WERI-Rb-1 (cell line): ENCODE results near the gene MDN1.
"Not testable (repeated sequence)": the region's sequence is repeated elsewhere in the genome, so short reads cannot be mapped to it uniquely, and the experiment has no call there.

Source experiments
- DNase-seq: peaks from one replicate; pipeline ENCODE4 v3.0.0-alpha.2; 2020
- H3K27ac ChIP-seq: fragments of 250-450 bp; sonication (Bioruptor Pico); 2 replicates; pipeline ENCODE4 v1.5.1; 2020; ENCODE audit warnings: mild to moderate bottlenecking, moderate library complexity
- H3K27me3 ChIP-seq: fragments of 250-450 bp; sonication (Bioruptor Pico); 2 replicates; pipeline ENCODE4 v1.5.1; 2021; ENCODE audit warnings: mild to moderate bottlenecking, low read depth, moderate library complexity; ENCODE audit not compliant: insufficient read depth, severe bottlenecking
- H3K36me3 ChIP-seq: fragments of 250-450 bp; sonication (Bioruptor Pico); 2 replicates; pipeline ENCODE4 v1.5.1; 2020; ENCODE audit warnings: mild to moderate bottlenecking, moderate library complexity
- H3K4me3 ChIP-seq: 2 replicates; pipeline ENCODE4 v1.5.1; 2011; ENCODE audit warnings: low read depth, mild to moderate bottlenecking, control low read depth, low read length
- H3K9me3 ChIP-seq: fragments of 250-450 bp; sonication (Bioruptor Pico); 2 replicates; pipeline ENCODE4 v1.5.1; 2021; ENCODE audit warnings: mild to moderate bottlenecking, moderate library complexity; ENCODE audit not compliant: severe bottlenecking
- CTCF ChIP-seq: IDR thresholded peaks from 2 replicates; pipeline ENCODE4 v1.5.1; 2011; ENCODE audit warnings: low read depth, mild to moderate bottlenecking, control low read depth, inconsistent platforms, low read length

The MDN1 gene

GRCh38 chr6:89858041-89858440 is 38.4 kb upstream of the MDN1 start:
- TF ChIP-seq CTCF: no peak

GRCh38 chr6:89853068-89853467 is 33.5 kb upstream of the MDN1 start:
- H3K4me3 ChIP-seq: no peak overlapping the region
- H3K36me3 ChIP-seq: peaks cover 91% of the 10 kb centered on the region
- H3K27me3 ChIP-seq: no peaks in the 10 kb centered on the region
- DNase-seq: no peak
- no peak for TF ChIP-seq CTCF
- H3K27ac ChIP-seq: no peak overlapping the region
- no peaks in the 10 kb centered on the region for H3K9me3 ChIP-seq

More at GRCh38 chr6:89858041-89858440, 38.4 kb upstream of the MDN1 start:
- DNase-seq: no peak
- Histone ChIP-seq H3K36me3 (peaks cover 95% of the 10 kb centered on the region), H3K27ac (no peak overlapping the region), H3K9me3 (no peaks in the 10 kb centered on the region), H3K27me3 (no peaks in the 10 kb centered on the region), H3K4me3 (no peak overlapping the region)

DNA sequence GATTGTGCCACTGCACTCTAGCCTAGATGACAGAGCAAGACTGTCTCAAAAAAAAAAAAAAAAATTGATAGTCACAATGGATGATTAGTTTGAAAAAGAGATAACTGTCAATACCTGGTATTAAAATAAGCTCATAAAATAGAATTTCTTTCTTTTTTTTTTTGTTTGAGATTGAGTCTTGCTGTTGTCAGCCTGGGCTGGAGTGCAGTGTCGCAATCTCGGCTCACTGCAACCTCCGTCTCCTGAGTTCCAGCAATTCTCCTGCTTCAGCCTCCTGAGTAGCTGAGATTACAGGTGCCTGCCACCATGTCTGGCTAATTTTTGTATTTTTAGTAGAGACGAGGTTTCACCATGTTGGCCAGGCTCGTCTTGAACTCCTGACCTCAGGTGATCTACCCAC is 27.9 kb upstream of the MDN1 start:
- H3K36me3 ChIP-seq: peaks cover 52% of the 10 kb centered on the region
- H3K4me3 ChIP-seq, DNase-seq, H3K27me3 ChIP-seq, H3K9me3 ChIP-seq, H3K27ac ChIP-seq: not testable (repeated sequence)

- DNase-seq: no peak
- Histone ChIP-seq H3K27ac (no peak overlapping the region), H3K4me3 (no peak overlapping the region), H3K9me3 (no peaks in the 10 kb centered on the region), H3K36me3 (peaks cover 26% of the 10 kb centered on the region), H3K27me3 (no peaks in the 10 kb centered on the region)
- TF ChIP-seq CTCF: no peak
Observed at GRCh38 chr6:89843070-89843469, 23.5 kb upstream of the MDN1 start.

DNA sequence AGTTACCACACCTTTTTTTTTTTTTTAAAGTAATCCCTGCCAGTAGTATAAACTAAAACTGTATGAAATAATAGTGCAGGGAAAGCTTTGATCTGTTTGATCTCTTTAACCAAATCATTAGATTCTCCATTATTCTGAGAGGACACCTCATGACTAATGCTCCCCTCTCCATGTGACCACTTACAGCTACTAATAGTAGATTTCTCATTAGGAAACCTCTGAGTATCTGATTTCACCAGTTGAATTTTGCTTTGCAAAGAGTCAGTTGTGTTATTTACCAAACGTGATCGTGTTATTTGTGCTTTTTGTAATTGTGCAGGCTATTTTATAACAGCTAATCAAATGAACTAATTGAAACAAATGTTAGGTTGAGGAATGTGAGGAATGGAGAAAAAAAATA is 22.6 kb upstream of the MDN1 start:
- peaks cover 25% of the 10 kb centered on the region for H3K36me3 ChIP-seq
- no peaks in the 10 kb centered on the region for H3K9me3 ChIP-seq
- no peak for TF ChIP-seq CTCF
- DNase-seq: no peak
- H3K27me3 ChIP-seq: no peaks in the 10 kb centered on the region
- no peak overlapping the region for H3K27ac ChIP-seq
- no peak overlapping the region for H3K4me3 ChIP-seq

DNA sequence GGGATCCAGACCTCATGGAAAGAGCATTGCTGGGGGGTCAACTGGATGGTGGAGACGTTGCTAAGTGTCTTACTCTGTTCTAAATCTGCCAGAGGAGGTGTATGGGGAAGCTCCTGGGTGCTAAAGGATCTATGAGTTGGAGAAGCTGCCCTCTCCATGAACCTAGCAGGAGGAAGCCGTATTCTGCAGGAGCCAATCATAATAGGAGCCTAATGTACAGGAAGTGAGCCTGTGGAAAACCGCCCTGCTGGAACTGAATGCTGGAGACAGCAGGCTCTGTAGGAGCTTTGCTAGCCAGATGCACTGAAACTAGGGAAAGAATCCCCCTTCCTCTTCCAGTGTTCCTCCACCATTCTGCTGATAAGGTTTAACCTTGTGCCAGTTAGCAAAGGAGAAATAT is 20.9 kb upstream of the MDN1 start:
- Histone ChIP-seq H3K27me3 (no peaks in the 10 kb centered on the region), H3K4me3 (no peak overlapping the region), H3K9me3 (no peaks in the 10 kb centered on the region), H3K36me3 (peaks cover 35% of the 10 kb centered on the region), H3K27ac (no peak overlapping the region)
- no peak for DNase-seq
- no peak for TF ChIP-seq CTCF
